Stimulated activated CD8-positive, alpha-beta memory T cell treated with anti-CD3 and anti-CD28 coated beads, Interleukin-4, amount 100 ng/mL, for 1 hour (primary cell): Measurements from ENCODE around the gene IFT80.
"Not testable (repeated sequence)": the region's sequence is repeated elsewhere in the genome, so short reads cannot be mapped to it uniquely, and the experiment has no call there.

ENCODE experiments used
- DNase-seq, 2 donors: peaks; one replicate each; pipeline ENCODE4 v3.0.0-alpha.2; 2020; ENCODE audit warnings: low read depth in 2 of 2, low spot score in 1 of 2

The IFT80 gene

GRCh38 chr3:160365869-160366522, 33.0 kb downstream of the IFT80 start:
- no peak for DNase-seq

GRCh38 chr3:160362896-160363295, 36.1 kb downstream of the IFT80 start:
- DNase-seq = not testable (repeated sequence)

DNA sequence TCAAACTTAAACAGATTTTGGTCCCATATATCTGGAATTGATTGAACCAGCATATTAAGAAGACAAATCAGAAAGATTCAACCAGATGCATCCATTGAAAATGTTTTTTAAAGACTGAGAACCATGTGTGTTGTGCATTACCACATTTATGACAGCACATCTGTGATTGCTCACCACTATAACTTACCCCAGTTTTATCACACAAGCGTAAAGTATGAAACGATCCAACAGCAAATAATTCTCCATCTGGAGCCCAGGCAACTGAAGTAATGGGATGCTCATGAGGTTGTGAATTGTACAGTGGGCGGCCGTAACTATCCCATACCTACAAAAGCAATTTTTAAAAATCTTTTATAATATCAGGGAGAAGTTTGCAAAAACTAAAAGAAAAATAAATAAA, 43.2 kb downstream of the IFT80 start:
- no peak for DNase-seq

- DNase-seq = no peak
These were observed 52.5 kb downstream of the IFT80 start for GRCh38 chr3:160346511-160346910.

- DNase-seq = no peak
These were observed 55.9 kb downstream of the IFT80 start for GRCh38 chr3:160343132-160343531.

DNA sequence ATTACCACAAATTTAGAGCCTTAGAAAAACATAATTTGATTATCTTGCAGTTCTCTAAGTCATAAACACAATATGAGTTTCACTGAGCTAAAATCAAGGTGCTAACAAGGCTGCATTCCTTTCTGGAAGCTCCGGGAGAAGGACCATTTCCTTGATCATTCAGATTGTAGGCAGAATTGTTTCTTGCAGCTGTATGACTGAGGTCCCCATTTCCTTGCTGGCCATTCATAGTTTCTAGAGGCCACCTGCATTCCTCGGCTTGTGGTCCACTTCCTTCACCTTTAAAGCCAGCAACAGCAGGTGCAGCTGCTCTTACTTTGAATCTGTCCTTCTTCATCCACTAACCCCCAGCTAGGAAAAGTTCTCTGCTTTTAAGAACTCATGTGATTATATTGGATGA, 58.7 kb downstream of the IFT80 start:
- no peak for DNase-seq

DNA sequence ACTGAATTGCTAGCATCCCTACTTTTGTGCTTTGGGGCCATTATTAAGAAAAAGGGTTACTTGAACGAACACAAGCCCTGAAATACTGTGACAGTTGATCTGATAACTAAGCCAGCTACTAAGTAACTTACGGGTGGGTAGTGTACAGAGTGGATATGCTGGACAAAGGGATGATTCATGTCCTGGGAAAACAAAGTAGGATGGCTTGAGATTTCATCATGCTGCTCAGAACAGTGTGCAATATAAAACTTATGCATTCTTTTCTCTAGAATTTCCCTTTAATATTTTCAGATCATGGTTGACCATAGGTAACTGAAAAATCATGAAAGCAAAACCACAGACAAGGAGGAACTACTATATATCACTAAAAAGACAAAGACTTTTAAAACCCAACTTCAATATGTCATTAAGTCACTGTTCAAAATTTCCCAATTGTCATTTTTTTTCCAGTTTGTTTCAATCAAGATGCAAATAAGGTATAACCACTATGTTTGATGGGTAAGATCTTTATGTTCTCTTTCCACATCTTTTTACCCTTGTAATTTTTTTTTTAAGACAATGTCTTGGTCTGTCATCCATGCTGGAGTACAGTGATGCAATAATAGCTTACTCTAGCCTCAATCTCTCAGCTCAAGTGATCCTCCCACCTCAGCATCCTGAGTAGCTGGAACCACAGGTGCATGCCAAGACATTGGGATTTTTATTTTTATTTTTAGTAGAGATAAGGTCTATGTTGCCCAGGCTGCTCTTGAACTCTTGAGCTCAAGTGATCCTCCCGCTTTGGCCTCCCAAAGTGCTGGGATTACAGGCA, 67.7 kb downstream of the IFT80 start:
- DNase-seq = no peak

- no peak for DNase-seq
These were observed 68.3 kb downstream of the IFT80 start for GRCh38 chr3:160330690-160331089.

- no peak for DNase-seq
These were observed 68.9 kb downstream of the IFT80 start for GRCh38 chr3:160330109-160330508.

GRCh38 chr3:160326286-160326685, 72.7 kb downstream of the IFT80 start:
- DNase-seq = not testable (repeated sequence)

DNA sequence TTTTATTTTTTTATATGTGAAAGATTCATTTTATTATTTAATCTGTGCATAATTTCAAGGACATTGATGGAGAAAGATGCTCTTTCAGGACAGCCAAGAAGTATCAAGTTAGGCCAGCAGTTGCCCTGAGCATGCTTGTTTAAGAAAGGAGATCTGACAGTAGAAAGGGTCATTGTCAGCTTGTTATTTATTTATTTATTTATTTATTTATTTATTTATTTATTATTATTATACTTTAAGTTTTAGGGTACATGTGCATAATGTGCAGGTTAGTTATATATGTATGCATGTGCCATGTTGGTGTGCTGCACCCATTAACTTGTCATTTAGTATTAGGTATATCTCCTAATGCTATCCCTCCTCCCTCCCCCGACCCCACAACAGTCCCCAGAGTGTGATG, 77.2 kb downstream of the IFT80 start:
- not testable (repeated sequence) for DNase-seq

- no peak for DNase-seq
These were observed 79.7 kb downstream of the IFT80 start for GRCh38 chr3:160319322-160319721.

DNA sequence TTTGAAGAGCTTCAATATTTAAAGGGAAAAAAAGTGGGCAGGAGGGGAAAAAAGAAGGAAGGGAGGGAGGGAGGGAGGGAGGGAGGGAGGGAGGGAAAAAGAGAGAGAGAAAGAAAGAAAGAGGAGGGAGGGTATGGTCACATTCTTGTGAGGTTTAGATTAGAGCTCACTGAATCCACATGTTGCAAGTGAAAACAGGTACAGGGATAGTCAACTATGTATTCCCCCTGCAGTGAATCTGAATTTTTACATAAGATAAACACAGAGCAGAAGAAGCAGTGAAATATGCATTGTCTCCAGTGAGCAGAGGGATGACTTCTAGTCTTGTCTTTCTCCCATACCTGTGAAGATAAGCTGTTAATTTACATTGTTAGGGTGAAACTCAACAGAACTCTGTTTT, 84.0 kb downstream of the IFT80 start:
- no peak for DNase-seq

DNA sequence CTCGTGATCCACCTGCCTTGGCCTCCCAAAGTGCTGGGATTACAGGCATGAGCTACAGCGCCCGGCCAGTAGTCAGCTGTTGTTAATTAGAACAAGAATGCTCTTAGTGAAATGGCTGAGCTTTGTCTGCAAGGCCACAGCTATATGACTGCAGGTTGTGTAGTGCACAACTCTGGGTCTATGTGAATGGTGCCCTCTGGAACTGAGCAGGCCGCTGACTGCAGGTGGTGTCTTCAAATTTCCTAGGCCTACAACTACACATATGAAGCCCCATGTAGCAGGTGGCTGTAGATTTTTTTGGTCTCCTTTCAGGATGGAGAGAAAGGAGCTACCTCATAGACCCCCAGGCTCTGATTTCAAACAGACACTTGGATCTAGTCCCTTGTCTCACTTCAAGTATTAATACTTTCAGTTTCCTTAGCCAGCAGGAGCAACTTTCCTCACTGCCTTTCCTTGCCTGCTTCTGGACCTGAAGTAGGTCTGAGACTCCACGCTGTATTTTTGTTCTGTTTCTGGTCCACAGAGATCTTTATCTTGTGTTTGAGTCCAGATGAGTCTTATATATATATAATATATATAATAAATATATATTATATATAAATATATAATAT, 86.9 kb downstream of the IFT80 start:
- DNase-seq = no peak

- DNase-seq = no peak
These were observed 96.2 kb downstream of the IFT80 start for GRCh38 chr3:160302806-160303205.

DNA sequence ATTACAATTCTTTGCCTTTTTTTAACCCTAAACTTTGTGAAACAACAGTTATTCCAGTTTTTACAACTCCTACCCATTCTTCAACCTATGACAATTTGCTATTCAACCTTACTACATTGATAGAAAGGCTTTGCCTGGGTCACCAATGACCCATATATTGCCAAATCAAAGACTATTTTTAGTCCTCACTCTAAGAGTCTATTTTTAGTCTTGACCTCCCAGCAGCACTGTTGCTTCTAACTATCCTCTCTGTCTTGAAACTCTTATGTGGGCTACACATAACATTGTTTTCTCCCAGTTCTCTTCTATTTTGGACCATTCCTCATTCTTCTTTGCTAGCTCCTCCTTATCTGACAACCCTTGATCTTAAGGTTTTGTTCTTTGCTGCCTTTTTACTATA, 102.4 kb downstream of the IFT80 start:
- no peak for DNase-seq

DNA sequence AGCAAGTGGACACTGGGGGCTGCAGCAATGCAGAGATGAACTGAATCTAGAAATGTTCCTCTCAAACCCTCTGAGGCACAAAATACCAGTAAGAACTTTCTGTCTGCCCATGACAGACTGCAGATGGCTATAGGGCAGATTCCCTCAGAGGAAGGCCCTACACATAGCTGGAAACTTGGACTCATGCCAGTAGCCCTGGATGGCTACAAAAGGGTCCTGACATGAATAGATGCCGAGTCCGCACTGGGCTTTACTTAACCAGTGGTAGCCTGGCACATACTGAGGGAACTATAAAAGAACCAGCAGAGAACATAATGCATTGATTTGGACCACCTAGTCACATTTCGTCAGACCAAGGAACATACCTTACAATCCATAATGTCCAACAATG, 107.1 kb downstream of the IFT80 start:
- DNase-seq = no peak

DNA sequence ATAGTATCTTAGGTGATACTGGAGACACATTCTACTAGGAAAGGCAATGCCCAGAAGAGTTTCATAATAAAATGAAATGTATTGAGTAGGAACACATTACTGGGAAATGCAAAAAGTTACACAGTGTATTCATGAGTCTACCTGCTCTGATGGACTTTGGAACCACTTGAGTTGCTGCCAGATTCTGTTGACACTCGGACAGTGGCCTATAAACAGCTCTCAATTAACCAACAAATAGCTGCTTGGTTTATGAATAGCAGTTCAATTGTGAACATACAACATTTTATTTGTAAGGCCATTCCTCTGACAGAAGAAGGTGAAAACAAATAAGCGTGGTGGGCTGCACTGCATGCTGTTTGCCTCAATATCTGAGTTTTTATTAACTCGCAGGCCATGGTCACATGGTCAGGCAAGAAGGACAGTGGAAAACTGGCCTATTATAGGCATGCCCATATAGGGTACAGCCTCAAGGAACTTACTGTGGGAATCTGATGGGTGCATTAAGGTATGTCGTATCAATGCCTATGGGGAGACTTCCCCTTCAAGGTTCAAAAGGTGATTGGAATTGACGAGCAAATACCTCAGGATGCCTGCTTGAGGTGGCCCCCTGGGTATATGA, 107.6 kb downstream of the IFT80 start:
- DNase-seq = no peak

DNA sequence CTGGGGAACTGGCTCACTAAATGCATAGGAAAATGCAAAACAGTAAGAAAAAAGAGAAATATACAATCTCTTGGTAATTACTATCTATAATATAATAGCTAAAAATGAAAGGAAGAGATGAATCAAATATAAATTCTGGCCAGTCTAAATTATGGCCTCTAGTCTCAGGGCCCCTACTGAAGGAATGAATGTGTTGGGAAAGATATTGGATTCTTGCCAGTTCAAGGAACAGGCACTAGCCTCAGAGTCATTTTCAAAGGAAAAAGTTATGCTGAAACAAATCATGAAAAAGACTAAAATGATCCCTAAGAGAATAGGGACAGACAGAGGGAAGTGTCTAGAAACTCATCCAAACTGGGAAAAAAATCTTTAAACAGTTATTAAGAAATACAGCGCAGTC, 111.4 kb downstream of the IFT80 start:
- no peak for DNase-seq

DNA sequence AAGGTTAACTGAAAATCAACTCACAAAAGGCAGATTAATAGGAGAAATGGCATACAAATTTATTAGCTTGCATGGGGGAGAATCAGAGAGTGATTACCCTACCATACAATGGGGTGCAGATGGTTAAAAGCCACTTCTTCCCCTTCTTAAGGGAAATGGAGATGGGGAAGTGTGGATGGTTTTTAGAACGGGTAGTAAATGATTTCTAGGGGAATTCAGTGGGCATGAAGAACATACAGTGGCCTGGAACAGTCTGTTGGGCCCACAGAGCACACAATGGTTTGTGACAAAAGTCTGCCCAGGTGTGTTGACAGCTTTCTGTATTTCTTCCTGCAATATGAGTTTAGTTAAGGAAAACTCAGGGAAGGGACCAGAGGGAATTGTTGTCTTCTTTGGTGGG, 112.8 kb downstream of the IFT80 start:
- no peak for DNase-seq

- DNase-seq = no peak
These were observed 118.2 kb downstream of the IFT80 start for GRCh38 chr3:160280836-160281235.

DNA sequence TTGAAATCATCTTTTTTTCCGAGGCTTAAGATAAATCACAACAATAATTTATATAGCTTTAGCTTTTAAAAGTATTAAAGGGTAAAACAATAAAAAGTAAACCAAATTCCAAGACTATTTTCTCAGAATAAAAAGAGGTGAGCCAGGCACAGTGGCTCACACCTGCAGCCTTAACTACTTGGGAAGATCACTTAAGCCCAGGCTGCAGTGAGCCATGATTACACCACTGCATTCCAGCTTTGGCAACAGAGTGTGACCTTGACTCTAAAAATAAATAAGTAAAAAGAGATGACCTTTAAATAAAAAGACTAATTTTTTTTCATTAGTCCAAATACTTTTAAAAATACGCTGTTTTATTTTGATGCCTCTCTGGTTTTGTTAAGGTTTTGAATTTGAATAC, 119.4 kb downstream of the IFT80 start:
- no peak for DNase-seq
